ENCODE data around the gene VWCE. TPM values are rescaled to one million over a fixed set of nuclear protein-coding genes. Genes with fewer than 3 reads are reported as not detected.

The VWCE gene
- total RNA-seq, 1 experiment from 2014 or later, result 20.6 TPM

GRCh38 chr11:61310749-61311148 is 15.6 kb upstream of the VWCE start:
- H4K91ac ChIP-seq (ENCODE audit: insufficient read length, low read depth, low read length), result no peak overlapping the region
- Mint-ChIP-seq H3K4me3 (no peak overlapping the region), H3K36me3 (ENCODE audit: insufficient read depth in 1 of 3, low read depth in 3 of 3) (peaks cover 30 to 37% (median 34%) of the 10 kb centered on the region in 3 experiments; a peak in 6 of 7 replicates), H3K9me3 (no peaks in the 10 kb centered on the region), H3K27me3 (ENCODE audit: low read depth) (no peaks in the 10 kb centered on the region), H3K4me1 (no peaks in the 10 kb centered on the region), H3K27ac (no peak overlapping the region)
- H2AK5ac ChIP-seq (ENCODE audit: insufficient read length, low read length), result no peak overlapping the region
- no peak overlapping the region for H2BK15ac ChIP-seq (ENCODE audit: low read depth, low read length)
- no peak overlapping the region for H2BK120ac ChIP-seq (ENCODE audit: low read depth, low read length, poor library complexity, severe bottlenecking)
- no peak overlapping the region for H2BK20ac ChIP-seq (ENCODE audit: low read depth, low read length, poor library complexity, severe bottlenecking)
- H2AFZ ChIP-seq (ENCODE audit: low read length), result no peak overlapping the region
- H2BK12ac ChIP-seq (ENCODE audit: insufficient read length, low read depth, low read length), result no peak overlapping the region
- no peak overlapping the region for H3K27ac ChIP-seq (ENCODE audit: insufficient read length, low read depth, low read length)
- no peak overlapping the region for H3K56ac ChIP-seq (ENCODE audit: insufficient read length, low read depth, low read length)
- H3K23me2 ChIP-seq (ENCODE audit: insufficient read length, low read depth, low read length, poor library complexity, severe bottlenecking), result no peaks in the 10 kb centered on the region
- H3K27me3 ChIP-seq (ENCODE audit: insufficient read depth, low read length), result no peaks in the 10 kb centered on the region
- H3K79me1 ChIP-seq (ENCODE audit: insufficient read depth, low read depth, low read length, poor library complexity, severe bottlenecking), result no peaks in the 10 kb centered on the region
- no peak for DNase-seq
- H3K4me2 ChIP-seq (ENCODE audit: insufficient read depth, insufficient read length, low read length), result no peak overlapping the region
- WGBS (ENCODE audit: extremely low coverage, insufficient read length, low lambda C conversion rate), result no CpG with 5 or more reads among the region's 8 CpGs
- H4K8ac ChIP-seq (replicated peaks; ENCODE audit: insufficient read length, low read depth, low read length), result no peak overlapping the region
- no peak for TF ChIP-seq CTCF (conservative IDR thresholded peaks at IDR 0.05)
- no peak overlapping the region for H3K18ac ChIP-seq (ENCODE audit: insufficient read length, low read depth, low read length)
- H4K5ac ChIP-seq (ENCODE audit: insufficient read length, low read depth, low read length), result no peak overlapping the region
- H3K4me1 ChIP-seq (ENCODE audit: insufficient read depth, low read length), result no peaks in the 10 kb centered on the region
- no peaks in the 10 kb centered on the region for H4K20me1 ChIP-seq (ENCODE audit: control insufficient read depth, insufficient read depth, insufficient read length)
- H3K79me2 ChIP-seq (ENCODE audit: insufficient read depth, low read length), result no peaks in the 10 kb centered on the region
- H3K9ac ChIP-seq (ENCODE audit: extremely low read depth, insufficient read length, low read length), result no peak overlapping the region
- no peaks in the 10 kb centered on the region for H3K9me3 ChIP-seq (ENCODE audit: control insufficient read depth, low read depth, low read length)
- no peak overlapping the region for H2BK5ac ChIP-seq (ENCODE audit: insufficient read length, low read length)
- no peak overlapping the region for H3T11ph ChIP-seq (ENCODE audit: low read length)
- no peak overlapping the region for H3K14ac ChIP-seq (ENCODE audit: insufficient read depth, low read length)
- no peak overlapping the region for H3K23ac ChIP-seq (ENCODE audit: insufficient read length, low read depth, low read length)
- no peak overlapping the region for H3K4ac ChIP-seq (ENCODE audit: low read depth, low read length)

Measured in H9 (cell line).